Ishikawa (cell line): ENCODE results near the gene AGAP1.

Source experiments
- CEBPB ChIP-seq: IDR thresholded peaks from 2 replicates; pipeline ENCODE4 v1.6.1; 2012
- EP300 ChIP-seq: IDR thresholded peaks from 2 replicates; pipeline ENCODE4 v1.6.1; 2012; ENCODE audit warnings: borderline replicate concordance
- FOXM1 ChIP-seq: IDR thresholded peaks from 2 replicates; pipeline ENCODE4 v1.6.1; 2012; ENCODE audit warnings: low read depth, borderline replicate concordance
- NFIC ChIP-seq: IDR thresholded peaks from 2 replicates; pipeline ENCODE4 v1.6.1; 2012
- RAD21 ChIP-seq: IDR thresholded peaks from 2 replicates; pipeline ENCODE4 v1.6.1; 2012; ENCODE audit warnings: low read depth
- TAF1 ChIP-seq: IDR thresholded peaks from 2 replicates; pipeline ENCODE4 v1.6.1; 2012; ENCODE audit warnings: low read depth, mild to moderate bottlenecking
- TCF12 ChIP-seq: IDR thresholded peaks from 2 replicates; pipeline ENCODE4 v1.6.1; 2012; ENCODE audit warnings: low read depth
- USF1 ChIP-seq: IDR thresholded peaks from 2 replicates; pipeline ENCODE4 v1.6.1; 2012
- ZBTB7A ChIP-seq: IDR thresholded peaks from 2 replicates; pipeline ENCODE4 v1.6.1; 2012; ENCODE audit warnings: low read depth
- TF ChIP-seq, protein P1 (sequence below): IDR thresholded peaks from 2 replicates; pipeline ENCODE4 v1.6.1; 2012
- TF ChIP-seq, protein P2 (sequence below): IDR thresholded peaks from 2 replicates; pipeline ENCODE4 v1.6.1; 2012; ENCODE audit warnings: low read depth, mild to moderate bottlenecking

DNA sequence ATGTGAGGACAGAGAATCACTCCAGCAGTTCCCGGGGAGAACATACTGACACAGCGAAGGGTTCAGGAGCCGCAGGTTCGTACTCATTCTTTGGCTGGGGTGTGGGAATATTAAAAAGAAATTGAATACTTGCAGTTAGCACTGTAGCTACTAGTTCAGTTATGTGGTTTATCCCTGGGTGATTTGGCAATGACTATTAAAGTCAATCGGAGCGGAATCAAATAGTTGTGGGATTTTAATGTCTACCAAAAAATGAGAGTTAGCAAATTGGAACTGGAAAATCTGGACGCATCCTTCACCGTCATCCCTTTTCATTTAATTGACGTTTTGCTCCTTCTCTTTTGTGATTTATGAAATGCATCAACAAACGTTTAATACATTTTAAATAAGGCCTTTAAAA is 623.6 kb downstream of the AGAP1 start:
- TF ChIP-seq CEBPB (no peak), EP300 (no peak), RAD21 (no peak), USF1 (no peak), TCF12 (no peak), NFIC (no peak), TAF1 (no peak), FOXM1 (no peak), ZBTB7A (no peak)
- TF ChIP-seq, protein P1, sequence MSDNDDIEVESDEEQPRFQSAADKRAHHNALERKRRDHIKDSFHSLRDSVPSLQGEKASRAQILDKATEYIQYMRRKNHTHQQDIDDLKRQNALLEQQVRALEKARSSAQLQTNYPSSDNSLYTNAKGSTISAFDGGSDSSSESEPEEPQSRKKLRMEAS: no peak
- TF ChIP-seq, protein P2, sequence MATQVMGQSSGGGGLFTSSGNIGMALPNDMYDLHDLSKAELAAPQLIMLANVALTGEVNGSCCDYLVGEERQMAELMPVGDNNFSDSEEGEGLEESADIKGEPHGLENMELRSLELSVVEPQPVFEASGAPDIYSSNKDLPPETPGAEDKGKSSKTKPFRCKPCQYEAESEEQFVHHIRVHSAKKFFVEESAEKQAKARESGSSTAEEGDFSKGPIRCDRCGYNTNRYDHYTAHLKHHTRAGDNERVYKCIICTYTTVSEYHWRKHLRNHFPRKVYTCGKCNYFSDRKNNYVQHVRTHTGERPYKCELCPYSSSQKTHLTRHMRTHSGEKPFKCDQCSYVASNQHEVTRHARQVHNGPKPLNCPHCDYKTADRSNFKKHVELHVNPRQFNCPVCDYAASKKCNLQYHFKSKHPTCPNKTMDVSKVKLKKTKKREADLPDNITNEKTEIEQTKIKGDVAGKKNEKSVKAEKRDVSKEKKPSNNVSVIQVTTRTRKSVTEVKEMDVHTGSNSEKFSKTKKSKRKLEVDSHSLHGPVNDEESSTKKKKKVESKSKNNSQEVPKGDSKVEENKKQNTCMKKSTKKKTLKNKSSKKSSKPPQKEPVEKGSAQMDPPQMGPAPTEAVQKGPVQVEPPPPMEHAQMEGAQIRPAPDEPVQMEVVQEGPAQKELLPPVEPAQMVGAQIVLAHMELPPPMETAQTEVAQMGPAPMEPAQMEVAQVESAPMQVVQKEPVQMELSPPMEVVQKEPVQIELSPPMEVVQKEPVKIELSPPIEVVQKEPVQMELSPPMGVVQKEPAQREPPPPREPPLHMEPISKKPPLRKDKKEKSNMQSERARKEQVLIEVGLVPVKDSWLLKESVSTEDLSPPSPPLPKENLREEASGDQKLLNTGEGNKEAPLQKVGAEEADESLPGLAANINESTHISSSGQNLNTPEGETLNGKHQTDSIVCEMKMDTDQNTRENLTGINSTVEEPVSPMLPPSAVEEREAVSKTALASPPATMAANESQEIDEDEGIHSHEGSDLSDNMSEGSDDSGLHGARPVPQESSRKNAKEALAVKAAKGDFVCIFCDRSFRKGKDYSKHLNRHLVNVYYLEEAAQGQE: no peak
